ACHN (cell line): ENCODE results near the gene PTPRK.

Source experiments
- DNase-seq: peaks from one replicate; pipeline ENCODE4 v3.0.0-alpha.2; 2015
- in situ Hi-C: cut with HindIII; loops from 2 replicates; pipeline ENCODE4 v1.10.0; 2017; ENCODE audit warnings: low sequenced_read_pairs, low pct_ligation_motif_present, low pct_unique_long_range_greater_than_20kb

The PTPRK gene

GRCh38 chr6:128112494-128112893 is 407.9 kb downstream of the PTPRK start:
- peak; percentile 33 for DNase-seq
- in situ Hi-C loops = no loop called here

DNA sequence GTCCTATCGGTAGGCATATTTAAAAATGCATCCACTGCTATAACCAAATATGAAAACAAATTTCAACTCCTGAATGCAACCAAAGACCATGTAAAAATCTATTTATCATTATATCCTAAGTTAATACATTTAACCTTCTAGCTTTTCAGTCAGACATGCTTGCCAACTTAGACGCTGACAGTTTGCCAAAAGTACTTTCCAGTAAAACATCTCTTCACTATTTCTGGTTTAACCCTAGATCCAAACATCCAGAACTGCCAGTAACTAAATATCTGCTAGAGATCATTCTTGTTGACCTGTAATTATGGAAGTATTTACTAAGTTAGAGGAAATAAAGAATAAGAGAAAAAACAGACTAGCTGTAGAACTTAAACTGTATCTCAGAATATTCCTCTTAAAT is 409.3 kb downstream of the PTPRK start:
- in situ Hi-C loops = no loop called here
- DNase-seq = no peak

- no peak for DNase-seq
- in situ Hi-C loops = no loop called here
Observed at GRCh38 chr6:128107682-128108081, 412.7 kb downstream of the PTPRK start.

DNA sequence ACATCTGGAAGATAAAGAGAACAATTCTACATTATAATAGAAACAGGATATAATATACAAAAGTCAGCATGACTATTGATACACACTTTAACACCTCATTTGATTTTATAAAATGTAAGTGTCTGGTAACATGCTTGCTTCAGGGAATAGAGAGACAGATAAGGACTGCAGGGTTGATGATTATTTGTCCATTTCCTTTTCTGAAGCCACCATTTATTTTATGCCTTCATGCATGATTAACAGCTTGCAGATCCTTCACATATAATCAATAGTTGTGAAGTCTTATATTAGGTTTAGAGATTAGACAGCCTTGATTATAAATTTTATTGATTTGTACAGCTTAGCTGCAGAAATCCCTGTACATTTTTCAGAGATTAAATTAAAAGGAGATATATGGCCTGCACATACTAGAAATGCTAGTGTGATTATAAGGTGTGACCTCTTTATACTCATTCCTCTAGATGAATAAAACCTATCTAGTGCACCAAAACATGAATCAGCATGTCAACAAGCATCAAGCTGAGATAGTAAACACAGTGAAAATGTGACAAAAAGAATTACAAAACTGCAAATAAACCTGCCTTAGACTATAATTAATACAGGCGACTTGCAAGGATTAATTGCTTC is 420.7 kb downstream of the PTPRK start:
- no peak for DNase-seq
- in situ Hi-C loops = no loop called here

DNA sequence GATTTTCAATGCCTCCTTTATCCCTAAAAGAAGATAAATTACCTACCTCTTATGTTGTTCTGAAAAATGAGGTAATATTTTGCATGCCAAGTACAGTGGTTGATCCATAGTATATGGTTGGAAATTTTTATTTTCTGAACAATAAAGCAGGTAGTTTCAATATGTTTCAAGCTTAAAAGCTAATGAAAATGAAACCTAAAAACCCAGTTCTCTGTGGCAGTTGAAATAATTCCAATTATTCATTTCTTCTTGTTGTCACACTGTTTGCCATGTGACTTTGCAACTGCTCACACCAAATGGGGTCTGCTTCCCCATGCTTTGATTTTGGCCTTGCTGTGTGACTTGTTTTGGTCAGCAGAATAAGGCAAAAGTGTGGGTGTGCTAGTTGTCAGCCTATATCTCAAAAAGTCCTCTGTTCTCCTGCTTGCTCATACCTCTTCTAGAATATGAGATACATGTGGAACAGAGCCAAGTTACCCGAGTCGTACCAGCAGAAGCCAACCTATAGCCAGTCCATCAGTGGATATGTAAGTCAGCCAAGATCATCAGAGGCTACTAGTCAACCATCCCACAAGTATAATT is 422.3 kb downstream of the PTPRK start:
- no peak for DNase-seq
- in situ Hi-C loops = no loop called here

DNA sequence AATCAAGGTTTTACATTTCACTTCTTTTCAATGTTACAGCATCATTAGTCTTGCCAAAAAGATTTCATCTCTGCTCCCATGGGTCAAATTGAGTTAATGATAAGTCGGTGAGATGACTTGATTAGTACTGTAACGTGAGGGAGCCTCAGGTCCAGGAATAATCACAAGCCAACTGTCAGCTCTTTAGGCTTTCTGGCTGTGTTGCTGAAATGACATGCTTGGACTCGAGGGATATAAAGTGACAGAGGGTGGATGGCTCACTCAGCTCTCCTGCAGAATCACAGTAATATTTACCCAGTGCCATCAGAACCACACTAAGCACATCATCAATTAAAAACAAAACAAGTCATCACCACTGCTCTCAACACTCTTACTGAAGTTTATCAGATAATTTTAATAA is 423.4 kb downstream of the PTPRK start:
- in situ Hi-C loops = no loop called here
- DNase-seq = no peak

- no peak for DNase-seq
- in situ Hi-C loops = no loop called here
Observed at GRCh38 chr6:128095362-128095761, 425.0 kb downstream of the PTPRK start.

DNA sequence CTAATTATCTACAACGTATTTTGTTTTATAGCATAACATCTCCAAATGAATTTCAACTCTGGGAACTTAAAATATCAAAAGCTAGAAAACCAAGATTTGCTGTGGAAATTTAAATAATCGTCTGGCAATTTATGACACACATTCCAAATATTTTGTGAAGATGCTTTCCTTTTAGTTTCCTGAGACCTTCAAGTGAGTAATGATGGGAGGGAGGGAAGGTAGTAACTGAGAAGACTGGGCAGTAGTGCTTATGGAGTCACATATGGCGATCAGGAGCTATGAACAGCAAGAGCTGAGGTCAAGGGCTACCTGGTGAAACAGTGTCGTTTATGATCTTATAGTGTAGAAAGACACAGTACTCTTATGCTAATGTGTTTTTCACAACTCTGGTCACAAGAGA is 441.4 kb downstream of the PTPRK start:
- in situ Hi-C loops = no loop called here
- DNase-seq = no peak

GRCh38 chr6:128078276-128078675 is 442.1 kb downstream of the PTPRK start:
- no peak for DNase-seq
- in situ Hi-C loops = no loop called here

DNA sequence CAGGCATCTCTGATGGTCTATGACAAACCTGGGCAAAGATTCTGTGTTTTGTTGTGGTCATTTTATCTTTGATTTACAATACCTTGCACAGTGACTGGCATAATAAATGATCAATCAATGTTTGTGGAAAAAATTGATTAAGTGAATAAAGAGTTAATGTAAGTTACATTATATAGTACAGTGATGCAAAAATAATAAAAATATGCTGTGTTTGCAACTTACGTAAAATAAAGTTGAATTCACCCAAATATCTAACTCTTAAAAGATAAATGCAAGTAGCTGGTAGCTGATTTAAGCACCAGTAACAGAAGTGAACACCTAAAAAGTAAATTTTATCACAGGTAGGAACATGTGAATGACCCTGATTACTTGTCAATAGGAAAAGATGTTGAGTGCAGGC is 443.6 kb downstream of the PTPRK start:
- no peak for DNase-seq
- in situ Hi-C loops = no loop called here

- in situ Hi-C loops = no loop called here
- no peak for DNase-seq
Observed at GRCh38 chr6:128074567-128074966, 445.8 kb downstream of the PTPRK start.

- no peak for DNase-seq
- in situ Hi-C loops = no loop called here
Observed at GRCh38 chr6:128073389-128073788, 447.0 kb downstream of the PTPRK start.

GRCh38 chr6:128071212-128071611 is 449.2 kb downstream of the PTPRK start:
- DNase-seq = no peak
- in situ Hi-C loops = no loop called here

DNA sequence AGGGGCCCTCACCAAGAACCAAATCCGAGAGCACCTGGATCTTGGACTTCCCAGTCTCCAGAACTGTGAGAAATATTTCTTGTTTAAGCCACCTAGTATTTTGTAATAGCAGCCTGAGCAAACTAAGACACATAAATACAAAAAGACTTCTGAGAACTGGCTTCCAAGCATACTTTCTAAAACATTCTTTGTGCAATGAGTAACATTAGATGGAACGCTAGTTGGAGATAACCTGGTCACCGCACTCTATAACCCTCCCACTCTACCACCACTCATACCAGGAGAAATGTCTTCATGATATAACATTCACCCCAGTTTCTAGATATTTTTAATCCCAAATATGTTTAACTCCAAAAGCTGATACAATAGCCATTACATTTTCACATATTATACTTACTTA is 450.0 kb downstream of the PTPRK start:
- no peak for DNase-seq
- in situ Hi-C loops = no loop called here

GRCh38 chr6:128069188-128069587 is 451.2 kb downstream of the PTPRK start:
- in situ Hi-C loops = no loop called here
- no peak for DNase-seq

DNA sequence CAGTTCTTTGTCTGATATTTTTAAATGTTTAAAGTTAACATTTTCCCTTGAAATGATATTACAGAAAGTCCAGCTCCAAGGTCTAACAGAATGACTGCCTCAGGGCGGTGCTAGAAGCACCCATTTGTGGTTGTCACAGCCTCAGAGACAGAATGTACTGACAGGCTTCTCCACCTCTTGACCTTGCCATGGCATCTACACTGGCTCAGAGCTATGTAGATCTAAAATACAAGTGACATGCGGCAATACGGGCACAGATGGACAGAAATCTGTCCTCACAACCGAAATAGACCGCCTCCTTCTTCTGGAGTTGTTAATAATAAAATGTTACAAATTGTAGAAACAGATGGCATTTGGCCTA is 452.3 kb downstream of the PTPRK start:
- in situ Hi-C loops = no loop called here
- DNase-seq = no peak

- no peak for DNase-seq
- in situ Hi-C loops = no loop called here
Observed at GRCh38 chr6:128067446-128068118, 452.8 kb downstream of the PTPRK start.

GRCh38 chr6:128065072-128065471 is 455.3 kb downstream of the PTPRK start:
- in situ Hi-C loops = no loop called here
- no peak for DNase-seq

DNA sequence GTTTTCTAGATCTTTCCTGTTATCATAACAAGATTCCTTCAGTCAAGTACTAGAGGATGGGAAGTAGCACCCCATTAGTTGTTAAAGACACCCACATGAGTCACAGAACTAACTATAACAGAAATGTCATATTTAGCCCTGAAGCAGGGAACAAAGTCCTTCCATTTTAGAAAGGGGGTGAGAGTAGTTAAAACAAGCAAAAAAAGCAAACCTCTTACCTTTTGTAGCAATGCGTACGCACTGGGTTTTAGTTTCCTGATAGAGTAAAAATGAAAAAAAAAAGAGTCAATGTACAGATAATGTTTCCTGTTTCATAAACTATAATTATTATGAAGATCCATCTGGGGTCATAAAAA is 455.9 kb downstream of the PTPRK start:
- no peak for DNase-seq
- in situ Hi-C loops = no loop called here

- DNase-seq = no peak
- in situ Hi-C loops = no loop called here
Observed at GRCh38 chr6:128063850-128064539, 456.4 kb downstream of the PTPRK start.
